ENCODE measurements around the gene MAML3.

- no peak for TF ChIP-seq POLR2AphosphoS5 (IDR thresholded peaks at IDR 0.05)
- TF ChIP-seq POLR2A (IDR thresholded peaks at IDR 0.05) = no peak
Observed at GRCh38 chr4:139668658-139669201, 485.3 kb downstream of the MAML3 start.

Measured in suprapubic skin (tissue), 4 donors.